PC-3 (cell line): ENCODE data around the gene PDE3B. TPM values are rescaled to one million over a fixed set of nuclear protein-coding genes. Genes with fewer than 3 reads are reported as not detected.
"Not testable (repeated sequence)": the region's sequence is repeated elsewhere in the genome, so short reads cannot be mapped to it uniquely, and the experiment has no call there.

Experiments used
- ATAC-seq: fragments of 200-7000 bp; cut with Tn5 transposase; 2 replicates; pipeline ENCODE4 v1.9.1; 2020; ENCODE audit warnings: mild to moderate bottlenecking, moderate library complexity
- BruUV-seq: library from RNA; stranded (reverse); fragments of 400-500 nt; replicated peaks from 2 replicates; lab custom pipeline; 2021; lab: Mats Ljungman, UMichigan
- CTCF ChIA-PET: fragments of 300-600 bp; sonication (Branson Sonifier 250); formaldehyde crosslinking; loops from one replicate; lab custom pipeline; 2022; ENCODE audit warnings: antibody characterized with exemption; lab: Charles Lee
- POLR2A ChIA-PET: fragments of 300-600 bp; sonication (Branson Sonifier 250); formaldehyde crosslinking; loops from one replicate; lab custom pipeline; 2022; ENCODE audit warnings: antibody characterized with exemption; ENCODE audit not compliant: unreplicated experiment; lab: Charles Lee
- DNase-seq: peaks from one replicate; pipeline ENCODE4 v3.0.0-alpha.2; 2015
- H2AFZ ChIP-seq: fragments of 300-600 bp; sonication (generic); 2 replicates; pipeline ENCODE4 v1.6.0; 2016; ENCODE audit warnings: antibody characterized with exemption, low read length
- H3F3A ChIP-seq: fragments of 300-600 bp; sonication (generic); one replicate; pipeline ENCODE4 v1.6.0; 2017; ENCODE audit warnings: antibody characterized with exemption, low read length, control low read depth, mild to moderate bottlenecking; ENCODE audit not compliant: unreplicated experiment
- H3K27ac ChIP-seq: fragments of 300-600 bp; sonication (generic); 2 replicates; pipeline ENCODE4 v1.5.1; 2016; ENCODE audit warnings: mild to moderate bottlenecking, low read length
- H3K27me3 ChIP-seq: fragments of 300-600 bp; sonication (generic); 2 replicates; pipeline ENCODE4 v1.6.1; 2016; ENCODE audit warnings: low read length, mixed read lengths
- H3K36me3 ChIP-seq: fragments of 300-600 bp; sonication (generic); 2 replicates; pipeline ENCODE4 v1.6.1; 2016; ENCODE audit warnings: low read depth, mixed run types, low read length, mixed read lengths
- H3K4me1 ChIP-seq: fragments of 300-600 bp; sonication (generic); 2 replicates; pipeline ENCODE4 v1.5.1; 2016; ENCODE audit warnings: low read length; ENCODE audit not compliant: insufficient read depth
- H3K4me2 ChIP-seq: fragments of 300-600 bp; sonication (generic); 2 replicates; pipeline ENCODE4 v1.6.0; 2016; ENCODE audit warnings: low read length
- H3K4me3 ChIP-seq: fragments of 300-600 bp; sonication (generic); 2 replicates; pipeline ENCODE4 v1.5.1; 2016; ENCODE audit warnings: mild to moderate bottlenecking, low read length, mixed read lengths
- H3K79me2 ChIP-seq: fragments of 300-600 bp; sonication (generic); 2 replicates; pipeline ENCODE4 v1.6.1; 2017; ENCODE audit warnings: low read length, mixed read lengths
- H3K9ac ChIP-seq: fragments of 300-600 bp; sonication (generic); 2 replicates; pipeline ENCODE4 v1.6.0; 2016; ENCODE audit warnings: mild to moderate bottlenecking, low read length
- H3K9me2 ChIP-seq: fragments of 300-600 bp; sonication (generic); replicated peaks from 2 replicates; pipeline ENCODE4 v1.6.1; 2016; ENCODE audit warnings: mixed run types, low read length, mixed read lengths
- H3K9me3 ChIP-seq: fragments of 300-600 bp; sonication (generic); 2 replicates; pipeline ENCODE4 v1.6.1; 2016; ENCODE audit warnings: low read length, mixed read lengths
- H4K20me1 ChIP-seq: fragments of 300-600 bp; sonication (generic); 2 replicates; pipeline ENCODE4 v1.6.1; 2016; ENCODE audit warnings: low read length, mixed read lengths
- CTCF ChIP-seq: fragments of 300-600 bp; sonication (generic); conservative IDR thresholded peaks from 2 replicates; pipeline ENCODE4 v1.5.1; 2017; ENCODE audit warnings: antibody characterized with exemption, low read depth, mild to moderate bottlenecking, low read length
- EZH2 ChIP-seq: fragments of 300-600 bp; sonication (generic); IDR thresholded peaks from one replicate; pipeline ENCODE4 v1.6.1; 2017; ENCODE audit warnings: antibody characterized with exemption, mild to moderate bottlenecking, low read length; ENCODE audit not compliant: unreplicated experiment
- EZH2phosphoT487 ChIP-seq: fragments of 300-600 bp; sonication (generic); IDR thresholded peaks from 2 replicates; pipeline ENCODE4 v1.6.1; 2018; ENCODE audit warnings: mild to moderate bottlenecking, antibody characterized with exemption, low read length, borderline replicate concordance
- intact Hi-C: fragments of 100-400 bp; cut with micrococcal nuclease; formaldehyde crosslinking; loops from 2 replicates; pipeline ENCODE4 v1.9.0; 2023
- total RNA-seq: library from RNA; depleted of rRNA; stranded (reverse); fragments of >200 nt; gene quantifications from 2 replicates; pipeline ENCODE4 v1.2.3, GENCODE V29; 2014

PDE3B gene
- total RNA-seq, 1 experiment from 2014 or later = 0.11 TPM

- Histone ChIP-seq H3K79me2 (no peaks in the 10 kb centered on the region), H3K9me3 (no peaks in the 10 kb centered on the region), H3K27me3 (0 out of 2 replicates have a peak, but pooled peaks cover 4% of the 10 kb centered on the region), H3K9ac (no peak overlapping the region), H3K27ac (no peak overlapping the region), H3K4me2 (no peak overlapping the region), H3K36me3 (no peaks in the 10 kb centered on the region), H3K9me2 (no peaks in the 10 kb centered on the region), H3K4me3 (no peak overlapping the region), H4K20me1 (no peaks in the 10 kb centered on the region), H3F3A (no peaks in the 10 kb centered on the region), H3K4me1 (no peaks in the 10 kb centered on the region), H2AFZ (no peak overlapping the region)
- ATAC-seq (no peak), DNase-seq (no peak)
- ChIA-PET CTCF (no interaction called here), POLR2A (no interaction called here)
- no TSS peak for BruUV-seq
- intact Hi-C loops = no loop called here
- no peak for TF ChIP-seq CTCF
- TF ChIP-seq EZH2 = no peak
- TF ChIP-seq EZH2phosphoT487 = no peak
Observed at GRCh38 chr11:14727746-14728145, 84.1 kb downstream of the PDE3B start.

- not testable (repeated sequence) for H3K4me1 ChIP-seq, H4K20me1 ChIP-seq
Observed at GRCh38 chr11:14740539-14740938, 96.9 kb downstream of the PDE3B start.

GRCh38 chr11:14741195-14741594, 97.6 kb downstream of the PDE3B start:
- no peak for ATAC-seq
- Histone ChIP-seq H3K36me3 (no peaks in the 10 kb centered on the region), H3K4me1 (no peaks in the 10 kb centered on the region), H3K4me3 (no peak overlapping the region), H3F3A (no peaks in the 10 kb centered on the region), H3K27ac (no peak overlapping the region), H3K79me2 (no peaks in the 10 kb centered on the region), H3K4me2 (no peak overlapping the region), H3K27me3 (no peaks in the 10 kb centered on the region; the same call in 1 of the 2 replicates), H3K9me3 (no peaks in the 10 kb centered on the region), H2AFZ (no peak overlapping the region), H3K9me2 (no peaks in the 10 kb centered on the region), H4K20me1 (no peaks in the 10 kb centered on the region), H3K9ac (no peak overlapping the region)
- intact Hi-C loops = no loop called here
- ChIA-PET CTCF (no interaction called here), POLR2A (no interaction called here)
- no TSS peak for BruUV-seq
- no peak for DNase-seq
- no peak for TF ChIP-seq EZH2
- TF ChIP-seq EZH2phosphoT487 = no peak
- no peak for TF ChIP-seq CTCF

More at GRCh38 chr11:14740539-14740938, 96.9 kb downstream of the PDE3B start:
- H3K9me3 ChIP-seq, H3F3A ChIP-seq, H3K9me2 ChIP-seq, CTCF ChIA-PET, ATAC-seq, POLR2A ChIA-PET, DNase-seq, H3K27me3 ChIP-seq, intact Hi-C loops, BruUV-seq, H2AFZ ChIP-seq, H3K9ac ChIP-seq, H3K4me3 ChIP-seq, H3K4me2 ChIP-seq, H3K79me2 ChIP-seq, H3K36me3 ChIP-seq, H3K27ac ChIP-seq: not testable (repeated sequence)
